BE2C (cell line): ENCODE results near the gene IDUA.

Experiments
- DNase-seq: peaks from one replicate; pipeline ENCODE4 v3.0.0-alpha.2; 2020
- H3K27me3 ChIP-seq: fragments of 250-450 bp; sonication (Bioruptor Pico); 2 replicates; pipeline ENCODE4 v1.5.1; 2020; ENCODE audit warnings: mild to moderate bottlenecking
- H3K36me3 ChIP-seq: fragments of 250-450 bp; sonication (Bioruptor Pico); 2 replicates; pipeline ENCODE4 v1.5.1; 2020; ENCODE audit warnings: mild to moderate bottlenecking
- H3K4me1 ChIP-seq: fragments of 250-450 bp; sonication (Bioruptor Pico); 2 replicates; pipeline ENCODE4 v1.5.1; 2020
- H3K4me3 ChIP-seq: 2 replicates; pipeline ENCODE4 v1.5.1; 2011; ENCODE audit warnings: low read depth, low read length
- H3K9me3 ChIP-seq: fragments of 250-450 bp; sonication (Bioruptor Pico); 2 replicates; pipeline ENCODE4 v1.5.1; 2020
- TF ChIP-seq, protein P1 (sequence below): IDR thresholded peaks from 2 replicates; pipeline ENCODE4 v1.5.1; 2012; ENCODE audit warnings: mild to moderate bottlenecking, low read depth, low read length

Gene IDUA

DNA sequence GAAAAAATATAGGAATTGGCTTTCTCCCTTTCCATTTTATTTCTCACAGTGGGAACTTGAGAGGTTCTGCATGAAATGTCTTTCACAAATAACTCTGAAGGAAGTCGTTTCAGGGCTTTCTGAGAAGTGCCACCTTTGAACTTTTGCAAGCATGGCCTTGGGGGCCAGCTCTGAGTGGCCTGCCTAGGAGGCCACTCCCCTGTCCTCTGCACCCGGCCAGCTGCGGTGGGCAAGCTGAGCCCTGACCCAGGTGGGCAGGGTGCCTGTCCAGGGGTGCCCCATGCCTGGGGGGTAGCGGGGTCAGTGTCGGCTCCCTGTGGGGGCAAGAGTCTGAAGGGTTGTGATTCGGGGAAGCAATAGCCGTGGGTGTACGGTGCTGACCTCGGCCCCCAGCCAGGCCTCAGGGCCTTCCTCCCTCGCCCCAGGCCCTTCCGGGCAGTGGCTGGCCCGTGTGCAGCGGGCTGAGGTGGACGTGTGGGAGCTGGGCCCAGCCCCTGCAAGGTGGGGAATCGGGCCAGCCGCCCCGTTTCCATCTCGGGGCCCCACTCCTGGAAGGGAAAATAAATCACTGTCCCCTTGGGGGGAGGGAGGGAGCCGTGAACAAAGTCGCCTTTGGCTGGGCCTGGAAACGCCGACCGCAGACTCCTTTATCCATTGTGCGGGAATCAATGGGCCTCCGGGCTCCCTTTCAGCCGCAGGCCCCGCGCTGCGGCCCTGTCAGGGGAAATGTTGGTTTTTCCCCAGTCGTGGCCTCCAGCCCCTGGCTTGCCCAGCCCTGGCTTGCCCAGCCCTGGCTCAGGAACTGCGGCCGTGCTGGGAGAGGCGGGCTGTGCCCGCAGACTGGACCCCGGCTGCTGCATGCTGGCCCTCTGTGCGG lies 27.7 kb downstream of the IDUA start:
- H3K9me3 ChIP-seq: no peaks in the 10 kb centered on the region
- no peaks in the 10 kb centered on the region for H3K36me3 ChIP-seq
- no peak overlapping the region for H3K4me3 ChIP-seq
- H3K27me3 ChIP-seq: peaks cover 23% of the 10 kb centered on the region
- no peaks in the 10 kb centered on the region; the same call in 1 of the 2 replicates for H3K4me1 ChIP-seq
- TF ChIP-seq, protein P1, sequence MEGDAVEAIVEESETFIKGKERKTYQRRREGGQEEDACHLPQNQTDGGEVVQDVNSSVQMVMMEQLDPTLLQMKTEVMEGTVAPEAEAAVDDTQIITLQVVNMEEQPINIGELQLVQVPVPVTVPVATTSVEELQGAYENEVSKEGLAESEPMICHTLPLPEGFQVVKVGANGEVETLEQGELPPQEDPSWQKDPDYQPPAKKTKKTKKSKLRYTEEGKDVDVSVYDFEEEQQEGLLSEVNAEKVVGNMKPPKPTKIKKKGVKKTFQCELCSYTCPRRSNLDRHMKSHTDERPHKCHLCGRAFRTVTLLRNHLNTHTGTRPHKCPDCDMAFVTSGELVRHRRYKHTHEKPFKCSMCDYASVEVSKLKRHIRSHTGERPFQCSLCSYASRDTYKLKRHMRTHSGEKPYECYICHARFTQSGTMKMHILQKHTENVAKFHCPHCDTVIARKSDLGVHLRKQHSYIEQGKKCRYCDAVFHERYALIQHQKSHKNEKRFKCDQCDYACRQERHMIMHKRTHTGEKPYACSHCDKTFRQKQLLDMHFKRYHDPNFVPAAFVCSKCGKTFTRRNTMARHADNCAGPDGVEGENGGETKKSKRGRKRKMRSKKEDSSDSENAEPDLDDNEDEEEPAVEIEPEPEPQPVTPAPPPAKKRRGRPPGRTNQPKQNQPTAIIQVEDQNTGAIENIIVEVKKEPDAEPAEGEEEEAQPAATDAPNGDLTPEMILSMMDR: no peak
- DNase-seq: no peak

DNA sequence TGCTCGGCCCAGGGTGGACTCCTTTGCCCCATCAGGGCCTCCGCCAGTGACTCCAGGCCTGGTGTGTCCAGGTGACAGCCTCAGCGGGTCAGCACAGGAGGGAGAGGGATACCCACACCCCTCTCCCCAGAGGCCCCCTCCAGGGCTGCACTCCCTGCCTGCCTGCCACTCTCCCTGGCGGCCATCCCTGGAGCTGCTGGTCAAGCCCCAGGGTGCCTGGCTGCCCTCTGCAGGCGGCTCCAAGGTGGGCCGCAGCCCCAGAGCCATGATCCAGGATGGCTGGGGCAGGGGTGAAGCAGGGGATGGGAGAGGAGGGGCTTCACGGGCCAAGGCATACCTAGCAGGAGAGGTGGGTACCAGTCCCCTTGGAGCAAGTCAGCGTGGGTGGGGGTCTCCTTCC lies 28.3 kb downstream of the IDUA start:
- DNase-seq: no peak
- no peaks in the 10 kb centered on the region; the same call in 1 of the 2 replicates for H3K4me1 ChIP-seq

DNA sequence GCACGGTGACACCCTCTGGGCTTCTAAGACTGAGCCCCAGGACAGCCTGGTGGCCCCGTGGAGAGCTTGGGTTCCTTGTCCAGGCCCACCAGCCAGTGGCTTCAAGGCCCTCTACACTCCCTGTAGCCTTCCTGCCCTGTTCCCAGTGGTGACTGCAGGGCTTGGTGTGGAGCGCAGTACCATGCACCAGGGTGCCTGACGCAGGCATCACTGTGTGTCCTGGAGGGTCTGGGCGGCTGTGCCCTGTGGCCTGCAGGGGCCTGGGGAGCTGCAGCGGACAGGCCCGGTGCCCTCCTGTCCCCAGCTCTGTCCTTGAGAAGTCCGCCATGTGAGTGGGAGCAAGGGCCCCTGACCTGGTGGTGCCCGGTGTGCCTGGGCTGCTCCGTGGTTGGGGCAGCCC lies 28.9 kb downstream of the IDUA start:
- Histone ChIP-seq H3K9me3 (no peaks in the 10 kb centered on the region), H3K36me3 (no peaks in the 10 kb centered on the region), H3K4me1 (no peaks in the 10 kb centered on the region), H3K4me3 (no peak overlapping the region), H3K27me3 (peaks cover 13% of the 10 kb centered on the region)
- no peak for DNase-seq
- TF ChIP-seq, protein P1: no peak

More for the DNA sequence above, 28.3 kb downstream of the IDUA start:
- no peaks in the 10 kb centered on the region for H3K9me3 ChIP-seq
- TF ChIP-seq, protein P1: no peak
- no peaks in the 10 kb centered on the region for H3K36me3 ChIP-seq
- H3K4me3 ChIP-seq: no peak overlapping the region
- H3K27me3 ChIP-seq: peaks cover 19% of the 10 kb centered on the region

DNA sequence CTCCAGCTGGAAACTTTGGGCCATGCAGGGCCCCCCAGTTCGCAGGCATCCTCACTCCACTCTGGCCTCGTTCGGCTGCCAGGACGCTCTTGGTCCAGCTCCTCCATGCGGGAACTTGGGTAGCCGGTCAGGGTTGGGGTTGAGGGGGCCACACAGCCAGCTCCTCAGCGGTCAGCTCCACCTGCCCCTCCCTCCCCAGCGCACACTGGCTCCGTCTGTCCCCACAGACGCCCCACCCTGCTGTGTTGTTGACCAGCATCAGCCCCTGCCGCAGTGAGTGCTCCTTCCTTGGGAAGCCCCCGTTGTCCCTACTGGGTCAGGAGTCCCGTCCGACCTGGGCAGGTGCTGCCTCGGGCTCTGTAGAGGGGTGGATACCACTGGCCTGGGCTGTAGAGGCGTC lies 30.4 kb downstream of the IDUA start:
- Histone ChIP-seq H3K4me1 (no peaks in the 10 kb centered on the region), H3K36me3 (no peaks in the 10 kb centered on the region), H3K27me3 (peaks cover 8% of the 10 kb centered on the region), H3K9me3 (no peaks in the 10 kb centered on the region), H3K4me3 (no peak overlapping the region)
- TF ChIP-seq, protein P1: no peak
- DNase-seq: no peak

DNA sequence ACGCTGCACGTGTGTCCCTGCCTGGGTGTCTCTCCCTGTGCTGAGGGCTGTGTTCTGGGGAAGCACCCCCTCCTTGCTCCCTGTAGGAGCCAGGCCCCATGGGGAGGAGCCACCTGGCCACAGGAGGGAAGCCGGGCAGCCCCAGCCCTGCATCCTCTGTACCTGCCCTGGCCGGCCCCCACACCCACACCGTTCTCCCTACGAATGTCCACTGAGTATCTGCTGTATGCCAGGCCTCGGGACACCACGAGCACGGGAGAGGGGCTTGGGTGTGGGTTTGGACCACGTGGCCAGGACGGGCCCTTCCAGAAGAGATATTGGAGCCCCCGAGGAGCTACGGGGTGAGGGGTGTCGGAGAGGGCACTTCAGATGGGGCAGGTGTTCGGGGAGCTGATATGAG lies 30.9 kb downstream of the IDUA start:
- no peaks in the 10 kb centered on the region for H3K4me1 ChIP-seq
- TF ChIP-seq, protein P1: no peak
- H3K36me3 ChIP-seq: no peaks in the 10 kb centered on the region
- no peaks in the 10 kb centered on the region for H3K9me3 ChIP-seq
- DNase-seq: no peak
- H3K27me3 ChIP-seq: peaks cover 6% of the 10 kb centered on the region
- no peak overlapping the region for H3K4me3 ChIP-seq
